Heart left ventricle (tissue), 16 donors: ENCODE results near the gene IFNAR1. TPM values are rescaled to one million over a fixed set of nuclear protein-coding genes. Genes with fewer than 3 reads are reported as not detected.

Experiments
- ATAC-seq, 4 donors: fragments of 200-7000 bp; cut with Tn5 transposase; one replicate each; pipeline ENCODE4 v1.9.1; 2020 to 2022; ENCODE audit warnings: moderate library complexity in 4 of 4, mild to moderate bottlenecking in 3 of 4, moderate number of reproducible peaks in 1 of 4
- DNase-seq, 5 donors: peaks; one replicate each; pipeline ENCODE4 v3.0.0-alpha.2; 2020
- H3K27ac ChIP-seq, 12 donors: fragments of 200-600 bp; sonication (generic) in 4 of 12; one replicate each; pipeline versions ENCODE4 v1.5.0 to v1.8.0; 2016 to 2022; ENCODE audit warnings: mild to moderate bottlenecking in 2 of 12
- H3K27me3 ChIP-seq, 9 donors: fragments of 200-600 bp; sonication (generic) in 2 of 9; one replicate each; pipeline versions ENCODE4 v1.5.1 to v1.8.0; 2016 to 2022; ENCODE audit warnings: mild to moderate bottlenecking in 3 of 9
- H3K36me3 ChIP-seq, 9 donors: fragments of 200-600 bp; sonication (generic) in 2 of 9; one replicate each; pipeline versions ENCODE4 v1.5.0 to v1.8.0; 2018 to 2022; ENCODE audit warnings: mild to moderate bottlenecking in 2 of 9
- H3K4me1 ChIP-seq, 12 donors: fragments of 200-600 bp; sonication (generic) in 4 of 12; one replicate each; pipeline versions ENCODE4 v1.5.0 to v1.8.0; 2016 to 2022; ENCODE audit warnings: mild to moderate bottlenecking in 3 of 12
- H3K4me3 ChIP-seq, 12 donors: fragments of 200-600 bp; sonication (generic) in 4 of 12; one replicate each; pipeline versions ENCODE4 v1.5.0 to v1.8.0; 2017 to 2022; ENCODE audit warnings: mild to moderate bottlenecking in 9 of 12, moderate library complexity in 4 of 12
- H3K9me3 ChIP-seq, 12 donors: fragments of 200-600 bp; sonication (generic) in 4 of 12; one replicate each; pipeline versions ENCODE4 v1.5.0 to v1.8.0; 2016 to 2022; ENCODE audit warnings: mild to moderate bottlenecking in 1 of 12
- CTCF ChIP-seq, 12 donors: fragments of 200-600 bp; sonication (generic) in 4 of 12; IDR thresholded peaks; one replicate each; pipeline versions ENCODE4 v1.5.0 to v1.8.0; 2018 to 2022; ENCODE audit warnings: antibody characterized with exemption in 12 of 12, mild to moderate bottlenecking in 5 of 12
- POLR2A ChIP-seq, 2 donors: fragments of 450-650 bp; IDR thresholded peaks; one replicate each; pipeline ENCODE4 v1.6.1; 2017; ENCODE audit warnings: antibody characterized with exemption in 2 of 2, mild to moderate bottlenecking in 2 of 2, moderate library complexity in 2 of 2
- WGBS, 4 donors: extraction: QIAGEN DNeasy Blood & Tissue Kit in 2 of 4; methylation state at CpG; one replicate each; pipeline versions ENCODE4 v1.1.5 to v1.1.7; 2013 to 2018; 5-methylcytosine and 5-hydroxymethylcytosine counted together
- intact Hi-C, 10 donors: fragments of 100-400 bp; cut with DNase I; formaldehyde crosslinking; loops; one replicate each; pipeline versions ENCODE4 v1.11.1 to v1.14.2; 2022
- polyA plus RNA-seq, 2 donors: library from polyadenylated mRNA; stranded (reverse); fragments of 200-250 nt; gene quantifications; one replicate each; pipeline ENCODE4 v1.2.3, GENCODE V29; 2013
- total RNA-seq, 9 donors: library from RNA; depleted of rRNA in 2 of 9; stranded (reverse); fragments of >200 nt in 2 of 9; fragmentation: NEBNext Ultra II Directional in 3 of 9; extraction: Animal tissue kit (Norgen Biotek cat#: 25700) in 3 of 9; gene quantifications; one replicate each; pipeline versions ENCODE4 v1.1.0 to v1.2.4, GENCODE V29; 2016 to 2023
- donor health status: ischemic (EF 13 %, LVEDD 7.1; RV severe dilation, severe dysfunction).
- donor health status: healthy with polysubstance abuse.
- donor health status: DM: no; HTN: yes; CAD: no.
- donor health status: DM: no; HTN: no; CAD: no.
- donor health status: ischemic (EF 25% LVEDD 6.9; RV normal size, moderate dysfunction).
- donor health status: ischemic (EF 25% LVEDD 5.7; RV mildly dilated, moderate dysfunction).
- donor health status: healthy.
- donor health status: DM: yes; HTN: yes; CAD: no.
- donor health status: ischemic (EF 35%, LVEDD 5.7; RV mildly dilated, moderate dysfunction).
- donor health status: nonischemic (EF 11% LVEDD 7.7; RV severe dilation, severe dysfunction).
- donor health status: DM: yes; HTN: yes; CAD: no.
- donor health status: PGD.
- donor health status: ischemic (EF 29% LVEDD 5.4; RV normal size, mild dysfunction).
- donor health status: nonischemic (EF 23%, LVEDD 6.1; RV moderate dilation, normal function).

Gene IFNAR1
- total and polyA plus RNA-seq, 11 donors = 6.5 to 38.9 (median 22.5) TPM

- H3K36me3 ChIP-seq = no peaks in the 10 kb centered on the region
- intact Hi-C loops = no loop called here
- WGBS, 4 donors = 88 to 98% (median 95%) methylated on average over 4 of the region's 4 CpGs
Measured at GRCh38 chr21:33305344-33305671, 19.5 kb upstream of the IFNAR1 start.

GRCh38 chr21:33305938-33306337 lies 18.8 kb upstream of the IFNAR1 start:
- Histone ChIP-seq H3K27ac (no peak overlapping the region), H3K9me3 (peaks cover 0 to 10% (median 0%) of the 10 kb centered on the region in 12 donors)

More at GRCh38 chr21:33305344-33305671, 19.5 kb upstream of the IFNAR1 start:
- Histone ChIP-seq H3K4me3 (no peak overlapping the region), H3K9me3 (peaks cover 0 to 10% (median 0%) of the 10 kb centered on the region in 12 donors), H3K4me1 (peaks cover 0 to 55% (median 13%) of the 10 kb centered on the region in 12 donors), H3K27ac (peak overlapping the region in 1 of 12 donors; percentile 60), H3K27me3 (no peaks in the 10 kb centered on the region)
- DNase-seq = no peak
- no peak for TF ChIP-seq POLR2A (IDR thresholded peaks at IDR 0.05)
- TF ChIP-seq CTCF (IDR thresholded peaks at IDR 0.05) = no peak
- no peak for ATAC-seq

GRCh38 chr21:33308586-33309490 lies 15.9 kb upstream of the IFNAR1 start:
- H3K36me3 ChIP-seq = no peaks in the 10 kb centered on the region
- no peaks in the 10 kb centered on the region for H3K27me3 ChIP-seq
- intact Hi-C loops = no loop called here
- peaks cover 0 to 16% (median 0%) of the 10 kb centered on the region in 12 donors for H3K9me3 ChIP-seq
- TF ChIP-seq CTCF (IDR thresholded peaks at IDR 0.05) (no peak), POLR2A (IDR thresholded peaks at IDR 0.05) (no peak)
- H3K4me1 ChIP-seq = peaks cover 0 to 42% (median 0%) of the 10 kb centered on the region in 12 donors
- H3K27ac ChIP-seq = no peak overlapping the region
- WGBS, 4 donors = 38 to 50% (median 43%) methylated on average over 6 of the region's 6 CpGs
- no peak for DNase-seq
- ATAC-seq = no peak
- no peak overlapping the region for H3K4me3 ChIP-seq

More at GRCh38 chr21:33305938-33306337, 18.8 kb upstream of the IFNAR1 start:
- WGBS, 4 donors = 84 to 90% (median 85%) methylated on average over 2 of the region's 2 CpGs
- Histone ChIP-seq H3K27me3 (no peaks in the 10 kb centered on the region), H3K4me3 (no peak overlapping the region), H3K4me1 (peaks cover 0 to 49% (median 9%) of the 10 kb centered on the region in 12 donors), H3K36me3 (no peaks in the 10 kb centered on the region)
- no peak for ATAC-seq
- TF ChIP-seq CTCF (IDR thresholded peaks at IDR 0.05) = no peak
- no peak for TF ChIP-seq POLR2A (IDR thresholded peaks at IDR 0.05)
- DNase-seq = no peak
- intact Hi-C loops = no loop called here

- TF ChIP-seq POLR2A (IDR thresholded peaks at IDR 0.05) (no peak), CTCF (IDR thresholded peaks at IDR 0.05) (no peak)
- intact Hi-C loops = no loop called here
- DNase-seq (no peak), ATAC-seq (no peak)
- Histone ChIP-seq H3K4me3 (no peak overlapping the region), H3K27ac (no peak overlapping the region), H3K4me1 (peaks cover 0 to 33% (median 0%) of the 10 kb centered on the region in 12 donors), H3K9me3 (peaks cover 0 to 16% (median 0%) of the 10 kb centered on the region in 12 donors), H3K36me3 (no peaks in the 10 kb centered on the region), H3K27me3 (no peaks in the 10 kb centered on the region)
- 85 to 100% (median 91%) methylated on average over 1 of the region's 1 CpG for WGBS, 4 donors
Measured at GRCh38 chr21:33309778-33310177, 15.0 kb upstream of the IFNAR1 start.
